ENCODE results near the gene IPPK. TPM values are rescaled to one million over a fixed set of nuclear protein-coding genes. Genes with fewer than 3 reads are reported as not detected.

Gene IPPK
- total and polyA plus RNA-seq, 2 of the 8 experiments (the other 6 are each of a cell fraction or from before 2014, with no cell fraction given), result 10.5 to 13.6 TPM

DNA sequence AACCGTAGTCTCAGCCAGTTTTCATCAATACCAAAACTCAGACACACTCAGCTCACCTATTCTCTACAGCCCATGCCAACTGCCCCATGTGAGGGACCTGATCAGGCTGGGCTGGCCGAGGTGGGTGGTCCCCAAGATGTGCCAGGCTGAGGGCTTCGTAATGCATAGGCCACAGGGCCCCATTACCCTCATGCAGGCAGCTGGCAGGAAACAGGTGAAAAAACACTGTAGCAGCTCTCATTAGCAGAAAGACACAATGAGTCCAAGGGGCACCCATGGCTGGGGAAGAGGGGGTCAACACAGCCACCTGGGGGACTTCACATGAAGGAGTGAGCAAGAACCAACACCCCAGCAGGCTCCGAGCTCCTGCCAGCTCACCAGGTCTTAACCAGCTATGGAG, 8.2 kb downstream of the IPPK start:
- Histone ChIP-seq H3K36me3 (ENCODE audit: control insufficient read depth in 2 of 4, insufficient read depth in 4 of 4, low read length in 3 of 4) (peaks cover 0 to 4% (median 0%) of the 10 kb centered on the region in 4 experiments; a peak in 1 of 8 replicates), H3K27me3 (replicated peaks in 1 of 4; ENCODE audit: control insufficient read depth in 3 of 4, extremely low read depth in 1 of 4, insufficient read depth in 3 of 4, low read length in 3 of 4) (no peaks in the 10 kb centered on the region), H2BK12ac (ENCODE audit: low read depth, low read length) (no peak overlapping the region), H3K4me1 (replicated peaks in 1 of 4; ENCODE audit: control insufficient read depth in 3 of 4, insufficient read depth in 4 of 4, low read length in 3 of 4) (peaks cover 0 to 14% (median 8%) of the 10 kb centered on the region in 4 experiments; a peak in 4 of 7 replicates), H2AK5ac (ENCODE audit: low read depth, low read length) (no peak overlapping the region), H3K9me3 (ENCODE audit: insufficient read depth in 2 of 2, low read depth in 1 of 2, low read length in 1 of 2) (no peaks in the 10 kb centered on the region), H2BK5ac (ENCODE audit: low read depth, low read length) (no peak overlapping the region), H3K56ac (replicated peaks; ENCODE audit: insufficient read length, low read depth, low read length) (no peak overlapping the region), H3K4ac (replicated peaks; ENCODE audit: insufficient read length, low read depth, low read length) (no peak overlapping the region), H4K8ac (ENCODE audit: extremely low read depth, insufficient read depth, low read length) (no peak overlapping the region), H3K79me2 (ENCODE audit: control insufficient read depth in 1 of 2, insufficient read depth in 2 of 2, low read length in 2 of 2) (peaks cover 0 to 62% of the 10 kb centered on the region in 2 experiments; a peak in 3 of 4 replicates), H3K23ac (ENCODE audit: insufficient read length) (no peak overlapping the region), H2BK120ac (replicated peaks; ENCODE audit: low read depth, low read length) (no peak overlapping the region), H3K9ac (replicated peaks in 1 of 4; ENCODE audit: extremely low read depth in 1 of 4, low read depth in 3 of 4, low read length in 3 of 4) (no peak overlapping the region), H4K91ac (replicated peaks; ENCODE audit: insufficient read length, low read length) (no peak overlapping the region), H3K4me2 (ENCODE audit: insufficient read depth in 1 of 2, low read depth in 2 of 2, low read length in 2 of 2) (no peak overlapping the region), H2BK20ac (ENCODE audit: low read length) (no peak overlapping the region), H3K23me2 (ENCODE audit: low read depth, low read length) (no peaks in the 10 kb centered on the region), H4K5ac (ENCODE audit: insufficient read length, low read depth, low read length) (no peak overlapping the region), H2BK15ac (ENCODE audit: low read length) (no peak overlapping the region), H3K4me3 (ENCODE audit: extremely low read depth in 1 of 4, insufficient read depth in 2 of 4, low read depth in 3 of 4, low read length in 4 of 4) (no peak overlapping the region), H3K18ac (ENCODE audit: extremely low read depth, low read length) (no peak overlapping the region), H3K79me1 (ENCODE audit: low read depth, low read length) (peaks cover 27% of the 10 kb centered on the region), H2AFZ (ENCODE audit: low read length) (no peak overlapping the region), H3K14ac (ENCODE audit: insufficient read length) (no peak overlapping the region), H4K20me1 (replicated peaks in 1 of 2; ENCODE audit: control insufficient read depth in 1 of 2, insufficient read depth in 2 of 2, low read length in 2 of 2) (peaks cover 4 to 20% of the 10 kb centered on the region in 2 experiments), H3K27ac (ENCODE audit: low read depth, low read length) (no peak overlapping the region)
- WGBS, 2 experiments (ENCODE audit: extremely low coverage in 1 of 2, insufficient coverage in 1 of 2, insufficient read length in 1 of 2, insufficient replicate concordance in 2 of 2, low coverage in 1 of 2, low lambda C conversion rate in 2 of 2, missing lambda C conversion rate in 1 of 2), result 90% methylated on average over 4 of the region's 4 CpGs; no CpG with 5 or more reads in 1 of the 2 experiments
- CTCF ChIA-PET (ENCODE audit: partially characterized antibody), result interaction anchor here (0.6 to 1.3 kb wide), 3 partner anchors 25 to 347 kb away, joined by 3 to 5 read pairs (median 3); partner anchors contain the start of gene CENPP
- no peak for TF ChIP-seq RBBP5 (IDR thresholded peaks at IDR 0.05; ENCODE audit: borderline replicate concordance, low read depth, low read length)
- no peak for TF ChIP-seq KDM4A (IDR thresholded peaks at IDR 0.05; ENCODE audit: low read depth, low read length, severe bottlenecking)
- FAIRE-seq, result no peak
- no peak for DNase-seq (ENCODE audit: low read depth in 1 of 2, low spot score in 2 of 2)
- POLR2A ChIA-PET (ENCODE audit: partially characterized antibody), result interaction anchor here (0.6 kb wide), 1 partner anchor 204 kb away, joined by 3 read pairs; no protein-coding TSS in a partner anchor

Data from H1 (cell line).